ENCODE data around the gene LYL1.

LYL1 gene

DNA sequence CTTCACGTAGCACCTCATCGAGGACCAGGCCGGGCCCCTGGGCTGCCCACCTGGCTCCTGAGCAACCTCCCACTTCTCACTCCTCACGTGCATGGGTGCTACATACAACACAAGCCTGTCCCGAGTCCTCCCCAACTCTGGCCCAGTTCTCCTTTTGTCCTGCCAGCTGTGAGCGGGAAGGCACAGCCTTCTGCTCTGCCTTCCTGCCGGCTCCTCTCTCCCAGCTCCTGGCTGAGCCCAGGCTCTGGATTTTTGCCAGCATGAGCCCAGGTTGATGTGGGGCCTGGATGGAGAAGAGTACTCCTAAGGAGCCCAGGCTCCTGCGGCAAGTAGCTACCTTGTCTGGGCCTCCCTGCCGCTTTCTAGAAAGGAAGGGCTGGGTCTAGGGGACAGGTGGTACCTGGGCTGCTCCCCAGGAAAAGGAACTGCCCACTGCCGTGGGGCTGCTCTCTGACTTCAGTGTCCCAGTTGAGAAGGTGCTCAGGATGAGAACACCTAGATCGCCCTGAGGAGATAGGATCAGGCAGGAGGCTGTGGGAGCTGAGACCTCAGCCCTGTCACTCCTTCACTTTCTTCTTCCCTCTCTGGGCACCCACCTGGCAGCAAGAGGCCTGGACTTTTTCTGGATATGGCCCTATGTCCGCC, 23.6 kb downstream of the LYL1 start:
- DNase-seq, result no peak
- Histone ChIP-seq H3K14ac (ENCODE audit: low read length in 2 of 2) (no peak overlapping the region), H3K4me3 (ENCODE audit: insufficient read depth in 1 of 2, low read depth in 1 of 2, low read length in 2 of 2) (peak overlapping the region in 1 of 2 experiments; percentile 42), H3K9me3 (ENCODE audit: control insufficient read depth, low read length) (no peaks in the 10 kb centered on the region), H4K91ac (ENCODE audit: low read length) (peak overlapping the region; percentile 74), H3K4me2 (ENCODE audit: low read length, poor library complexity, severe bottlenecking) (no peak overlapping the region), H3K18ac (ENCODE audit: low read depth in 1 of 2, low read length in 2 of 2) (peak overlapping the region; percentile 18), H3K23ac (ENCODE audit: low read length in 2 of 2) (no peak overlapping the region), H3K79me1 (replicated peaks; ENCODE audit: low read length, poor library complexity, severe bottlenecking) (no peaks in the 10 kb centered on the region), H4K8ac (ENCODE audit: low read length) (peak overlapping the region; percentile 83), H2BK12ac (ENCODE audit: low read length in 2 of 2) (peak overlapping the region in 1 of 2 experiments; percentile 10), H2AK5ac (ENCODE audit: low read length, severe bottlenecking) (peak overlapping the region; percentile 15), H3K4me1 (ENCODE audit: control insufficient read depth, insufficient read depth, low read depth, low read length) (peaks cover 43% of the 10 kb centered on the region), H3K27ac (ENCODE audit: low read length, poor library complexity, severe bottlenecking) (no peak overlapping the region), H2BK5ac (ENCODE audit: low read depth, low read length, poor library complexity, severe bottlenecking) (no peak overlapping the region), H3K27me3 (ENCODE audit: control insufficient read depth in 1 of 2, insufficient read depth in 1 of 2, low read length in 2 of 2) (peaks cover 0 to 48% of the 10 kb centered on the region in 2 experiments), H2BK15ac (ENCODE audit: low read depth, poor library complexity, severe bottlenecking) (no peak overlapping the region), H2AFZ (ENCODE audit: low read depth, low read length) (no peak overlapping the region), H3K4ac (ENCODE audit: low read depth in 1 of 2, low read length in 2 of 2) (no peak overlapping the region), H2BK120ac (ENCODE audit: low read depth, low read length) (no peak overlapping the region), H3K9ac (ENCODE audit: low read length) (peak overlapping the region; percentile 78), H3K36me3 (ENCODE audit: control insufficient read depth in 1 of 2, insufficient read depth in 2 of 2, low read depth in 1 of 2, low read length in 2 of 2) (peaks cover 5 to 91% of the 10 kb centered on the region in 2 experiments)
- 85% methylated on average over 12 of the region's 12 CpGs for WGBS

DNA sequence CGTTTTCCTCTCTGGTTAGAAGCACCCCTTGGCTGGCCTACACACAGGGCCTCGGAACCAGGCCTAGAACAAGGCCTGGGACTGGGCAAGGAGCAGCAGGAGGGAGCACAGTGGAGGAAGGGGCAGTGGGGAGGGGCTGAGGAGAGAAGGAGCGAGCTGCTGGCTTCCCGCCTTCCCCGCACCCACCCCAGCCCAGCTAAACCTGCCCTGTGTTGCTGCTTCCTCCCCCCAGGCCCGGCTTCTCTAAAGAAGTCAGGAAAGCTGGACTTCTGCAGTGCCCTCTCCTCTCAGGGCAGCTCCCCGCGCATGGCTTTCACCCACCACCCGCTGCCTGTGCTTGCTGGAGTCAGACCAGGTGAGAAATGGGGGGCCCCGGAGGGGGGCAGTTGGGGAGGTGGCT, 24.3 kb downstream of the LYL1 start:
- Histone ChIP-seq H4K8ac (ENCODE audit: low read length) (no peak overlapping the region), H3K27me3 (ENCODE audit: control insufficient read depth in 1 of 2, insufficient read depth in 1 of 2, low read length in 2 of 2) (peaks cover 0 to 55% of the 10 kb centered on the region in 2 experiments), H3K27ac (ENCODE audit: low read length, poor library complexity, severe bottlenecking) (no peak overlapping the region), H3K4me1 (ENCODE audit: control insufficient read depth, insufficient read depth, low read depth, low read length) (peaks cover 38% of the 10 kb centered on the region), H2AFZ (ENCODE audit: low read depth, low read length) (no peak overlapping the region), H3K4me2 (ENCODE audit: low read length, poor library complexity, severe bottlenecking) (no peak overlapping the region), H4K91ac (ENCODE audit: low read length) (no peak overlapping the region), H2AK5ac (ENCODE audit: low read length, severe bottlenecking) (peak overlapping the region; percentile 46), H2BK5ac (ENCODE audit: low read depth, low read length, poor library complexity, severe bottlenecking) (no peak overlapping the region), H2BK120ac (ENCODE audit: low read depth, low read length) (no peak overlapping the region), H3K9ac (ENCODE audit: low read length) (peak overlapping the region; percentile 78), H3K9me3 (ENCODE audit: control insufficient read depth, low read length) (no peaks in the 10 kb centered on the region), H3K4ac (ENCODE audit: low read depth in 1 of 2, low read length in 2 of 2) (peak overlapping the region in 1 of 2 experiments; percentile 62), H2BK15ac (ENCODE audit: low read depth, poor library complexity, severe bottlenecking) (no peak overlapping the region), H3K4me3 (ENCODE audit: insufficient read depth in 1 of 2, low read depth in 1 of 2, low read length in 2 of 2) (peak overlapping the region in 1 of 2 experiments; percentile 26), H3K79me1 (replicated peaks; ENCODE audit: low read length, poor library complexity, severe bottlenecking) (no peaks in the 10 kb centered on the region), H3K18ac (ENCODE audit: low read depth in 1 of 2, low read length in 2 of 2) (no peak overlapping the region), H3K36me3 (ENCODE audit: control insufficient read depth in 1 of 2, insufficient read depth in 2 of 2, low read depth in 1 of 2, low read length in 2 of 2) (peaks cover 5 to 91% of the 10 kb centered on the region in 2 experiments), H3K14ac (ENCODE audit: low read length in 2 of 2) (no peak overlapping the region), H3K23ac (ENCODE audit: low read length in 2 of 2) (no peak overlapping the region), H2BK12ac (ENCODE audit: low read length in 2 of 2) (no peak overlapping the region)
- no peak for DNase-seq
- WGBS, result 66% methylated on average over 6 of the region's 10 CpGs

DNA sequence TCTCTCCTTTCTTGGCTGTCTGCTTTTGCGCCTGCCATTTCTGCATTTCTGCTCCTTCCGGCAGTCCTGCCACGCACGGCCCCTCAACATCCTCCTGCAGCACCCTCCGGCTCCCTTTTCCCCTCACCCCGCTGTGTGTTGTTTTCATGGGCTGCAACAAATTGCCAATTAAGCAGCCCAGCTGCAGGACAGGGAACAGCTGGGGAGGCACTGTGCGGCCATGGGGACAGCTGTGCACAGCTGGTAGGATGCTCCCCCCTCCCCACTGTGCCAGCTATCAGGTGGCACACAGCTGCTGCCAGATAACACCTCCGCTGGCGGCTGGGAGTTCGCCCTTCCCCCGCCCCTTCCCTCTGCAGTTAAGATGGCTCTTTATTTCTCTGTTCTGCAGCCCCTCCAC, 25.4 kb downstream of the LYL1 start:
- peaks cover 0 to 66% of the 10 kb centered on the region in 2 experiments for H3K27me3 ChIP-seq (ENCODE audit: control insufficient read depth in 1 of 2, insufficient read depth in 1 of 2, low read length in 2 of 2)
- H2AK5ac ChIP-seq (ENCODE audit: low read length, severe bottlenecking), result no peak overlapping the region
- H3K23ac ChIP-seq (ENCODE audit: low read length in 2 of 2), result no peak overlapping the region
- no peak overlapping the region for H2BK12ac ChIP-seq (ENCODE audit: low read length in 2 of 2)
- no peak overlapping the region for H3K4me3 ChIP-seq (ENCODE audit: insufficient read depth in 1 of 2, low read depth in 1 of 2, low read length in 2 of 2)
- H3K18ac ChIP-seq (ENCODE audit: low read depth in 1 of 2, low read length in 2 of 2), result peak overlapping the region in 1 of 2 experiments; percentile 13
- DNase-seq, result no peak
- H3K4me1 ChIP-seq (ENCODE audit: control insufficient read depth, insufficient read depth, low read depth, low read length), result peaks cover 29% of the 10 kb centered on the region
- H3K9me3 ChIP-seq (ENCODE audit: control insufficient read depth, low read length), result no peaks in the 10 kb centered on the region
- H4K91ac ChIP-seq (ENCODE audit: low read length), result no peak overlapping the region
- H3K27ac ChIP-seq (ENCODE audit: low read length, poor library complexity, severe bottlenecking), result no peak overlapping the region
- H3K79me1 ChIP-seq (replicated peaks; ENCODE audit: low read length, poor library complexity, severe bottlenecking), result no peaks in the 10 kb centered on the region
- peak overlapping the region; percentile 62 for H4K8ac ChIP-seq (ENCODE audit: low read length)
- no peak overlapping the region for H3K4me2 ChIP-seq (ENCODE audit: low read length, poor library complexity, severe bottlenecking)
- WGBS, result 42% methylated on average over 11 of the region's 11 CpGs
- H2AFZ ChIP-seq (ENCODE audit: low read depth, low read length), result no peak overlapping the region
- peaks cover 5 to 87% of the 10 kb centered on the region in 2 experiments for H3K36me3 ChIP-seq (ENCODE audit: control insufficient read depth in 1 of 2, insufficient read depth in 2 of 2, low read depth in 1 of 2, low read length in 2 of 2)
- no peak overlapping the region for H2BK120ac ChIP-seq (ENCODE audit: low read depth, low read length)
- H2BK5ac ChIP-seq (ENCODE audit: low read depth, low read length, poor library complexity, severe bottlenecking), result no peak overlapping the region
- H3K4ac ChIP-seq (ENCODE audit: low read depth in 1 of 2, low read length in 2 of 2), result peak overlapping the region in 1 of 2 experiments; percentile 46
- H3K14ac ChIP-seq (ENCODE audit: low read length in 2 of 2), result no peak overlapping the region
- H2BK15ac ChIP-seq (ENCODE audit: low read depth, poor library complexity, severe bottlenecking), result no peak overlapping the region
- H3K9ac ChIP-seq (ENCODE audit: low read length), result peak overlapping the region; percentile 45

DNA sequence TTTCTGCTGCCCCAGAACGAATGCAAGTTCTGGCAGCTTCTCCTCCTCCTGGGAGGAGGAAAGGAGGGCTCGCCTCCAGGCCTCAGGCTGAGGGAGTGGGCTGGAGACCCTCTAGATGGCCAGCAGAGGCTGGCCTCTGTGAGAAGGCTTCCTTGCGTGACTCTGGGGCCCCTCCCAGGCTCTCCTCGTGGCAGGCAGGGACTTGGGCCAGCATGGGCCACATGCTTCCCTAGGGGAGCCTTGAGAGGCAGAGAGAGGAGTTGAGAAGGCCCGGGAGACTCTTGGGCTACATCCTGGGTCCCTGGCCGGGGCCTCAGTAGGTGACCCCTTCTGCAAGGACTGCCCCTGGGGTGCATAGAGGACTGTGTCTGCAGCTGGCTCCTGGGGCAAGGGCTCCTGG, 25.9 kb downstream of the LYL1 start:
- Histone ChIP-seq H4K91ac (ENCODE audit: low read length) (no peak overlapping the region), H3K79me1 (replicated peaks; ENCODE audit: low read length, poor library complexity, severe bottlenecking) (no peaks in the 10 kb centered on the region), H4K8ac (ENCODE audit: low read length) (no peak overlapping the region), H3K27ac (ENCODE audit: low read length, poor library complexity, severe bottlenecking) (no peak overlapping the region), H2BK120ac (ENCODE audit: low read depth, low read length) (no peak overlapping the region), H3K4me1 (ENCODE audit: control insufficient read depth, insufficient read depth, low read depth, low read length) (peaks cover 25% of the 10 kb centered on the region), H3K36me3 (ENCODE audit: control insufficient read depth in 1 of 2, insufficient read depth in 2 of 2, low read depth in 1 of 2, low read length in 2 of 2) (peaks cover 5 to 82% of the 10 kb centered on the region in 2 experiments), H3K9ac (ENCODE audit: low read length) (peak overlapping the region; percentile 45), H2BK12ac (ENCODE audit: low read length in 2 of 2) (no peak overlapping the region), H3K23ac (ENCODE audit: low read length in 2 of 2) (no peak overlapping the region), H2BK5ac (ENCODE audit: low read depth, low read length, poor library complexity, severe bottlenecking) (no peak overlapping the region), H3K9me3 (ENCODE audit: control insufficient read depth, low read length) (no peaks in the 10 kb centered on the region), H2AFZ (ENCODE audit: low read depth, low read length) (no peak overlapping the region), H2AK5ac (ENCODE audit: low read length, severe bottlenecking) (no peak overlapping the region), H3K27me3 (ENCODE audit: control insufficient read depth in 1 of 2, insufficient read depth in 1 of 2, low read length in 2 of 2) (peaks cover 0 to 71% of the 10 kb centered on the region in 2 experiments), H2BK15ac (ENCODE audit: low read depth, poor library complexity, severe bottlenecking) (no peak overlapping the region), H3K18ac (ENCODE audit: low read depth in 1 of 2, low read length in 2 of 2) (no peak overlapping the region), H3K4ac (ENCODE audit: low read depth in 1 of 2, low read length in 2 of 2) (no peak overlapping the region), H3K14ac (ENCODE audit: low read length in 2 of 2) (no peak overlapping the region), H3K4me3 (ENCODE audit: insufficient read depth in 1 of 2, low read depth in 1 of 2, low read length in 2 of 2) (no peak overlapping the region), H3K4me2 (ENCODE audit: low read length, poor library complexity, severe bottlenecking) (no peak overlapping the region)
- WGBS, result 62% methylated on average over 6 of the region's 6 CpGs
- DNase-seq, result no peak

All from mesenchymal stem cell (in vitro differentiated cells and primary cell).